ENCODE data around the gene SCN10A. TPM values are rescaled to one million over a fixed set of nuclear protein-coding genes. Genes with fewer than 3 reads are reported as not detected.

Gene SCN10A
- total and polyA plus RNA-seq, 2 experiments from 2014 or later, result 0.03 TPM; not detected in 1

- H3K79me2 ChIP-seq (replicated peaks; ENCODE audit: insufficient read depth), result no peaks in the 10 kb centered on the region
- no peak for TF ChIP-seq POLR2AphosphoS5 (IDR thresholded peaks at IDR 0.05; ENCODE audit: low read depth)
- TF ChIP-seq CREB1 (CRISPR knock-in tag; IDR thresholded peaks at IDR 0.05; ENCODE audit: low read depth), result no peak
- no peak for TF ChIP-seq EZH2 (IDR thresholded peaks at IDR 0.05; ENCODE audit: low read depth, unreplicated experiment)
- no peak for TF ChIP-seq STAT1 (IDR thresholded peaks at IDR 0.05; ENCODE audit: unreplicated experiment)
- TF ChIP-seq CTCF (conservative IDR thresholded peaks at IDR 0.05; ENCODE audit: low read depth in 2 of 2), result peak; percentile 65 to 89
- no peak overlapping the region for H3K27ac ChIP-seq (ENCODE audit: low read depth)
- H3K4me1 Mint-ChIP-seq, result peaks cover 22% of the 10 kb centered on the region
- H3K4me3 Mint-ChIP-seq, result no peak overlapping the region; the same call in 2 of the 3 replicates
- peaks cover 18% of the 10 kb centered on the region for H3K27me3 ChIP-seq (ENCODE audit: insufficient read depth)
- peak; percentile 90 for DNase-seq (ENCODE audit: low spot score)
- peaks cover 26% of the 10 kb centered on the region for H3K4me1 ChIP-seq (ENCODE audit: insufficient read depth)
- no peaks in the 10 kb centered on the region for H4K20me1 ChIP-seq (replicated peaks; ENCODE audit: insufficient read depth)
- ATAC-seq, result peak; percentile 60
- peaks cover 10% of the 10 kb centered on the region for H3K27me3 Mint-ChIP-seq (ENCODE audit: insufficient read depth, low read depth, poor library complexity)
- peak overlapping the region; percentile 39; the same call in 1 of the 2 replicates for H2AFZ ChIP-seq
- peaks cover 1% of the 10 kb centered on the region; the same call in 1 of the 3 replicates for H3K9me3 Mint-ChIP-seq
- H3F3A ChIP-seq (replicated peaks; ENCODE audit: low read depth), result no peaks in the 10 kb centered on the region
- 0 out of 2 replicates have a peak overlapping the region, but pooled peaks have one; percentile 42 for H3K4me2 ChIP-seq
- H3K4me3 ChIP-seq, result no peak overlapping the region
- no peaks in the 10 kb centered on the region for H3K9me2 ChIP-seq (ENCODE audit: insufficient read depth)
- no peaks in the 10 kb centered on the region for H3K36me3 ChIP-seq (ENCODE audit: insufficient read depth)
- no peaks in the 10 kb centered on the region for H3K36me3 Mint-ChIP-seq (ENCODE audit: low read depth)
- no peak overlapping the region for H3K27ac Mint-ChIP-seq
These were observed 160.2 kb downstream of the SCN10A start for GRCh38 chr3:38655708-38656300.

GRCh38 chr3:38653685-38654537 lies 162.1 kb downstream of the SCN10A start:
- Histone ChIP-seq H3K4me1 (ENCODE audit: insufficient read depth) (peaks cover 29% of the 10 kb centered on the region), H3K9me2 (ENCODE audit: insufficient read depth) (no peaks in the 10 kb centered on the region), H3F3A (replicated peaks; ENCODE audit: low read depth) (no peaks in the 10 kb centered on the region), H3K79me2 (replicated peaks; ENCODE audit: insufficient read depth) (no peaks in the 10 kb centered on the region), H4K20me1 (replicated peaks; ENCODE audit: insufficient read depth) (no peaks in the 10 kb centered on the region), H3K36me3 (ENCODE audit: insufficient read depth) (no peaks in the 10 kb centered on the region), H3K27me3 (ENCODE audit: insufficient read depth) (peaks cover 30% of the 10 kb centered on the region), H3K27ac (ENCODE audit: low read depth) (no peak overlapping the region), H2AFZ (no peak overlapping the region; the same call in 1 of the 2 replicates), H3K4me3 (no peak overlapping the region), H3K4me2 (no peak overlapping the region)
- Mint-ChIP-seq H3K36me3 (ENCODE audit: low read depth) (no peaks in the 10 kb centered on the region), H3K4me1 (peaks cover 22% of the 10 kb centered on the region), H3K27ac (no peak overlapping the region), H3K9me3 (no peaks in the 10 kb centered on the region), H3K4me3 (no peak overlapping the region), H3K27me3 (ENCODE audit: insufficient read depth, low read depth, poor library complexity) (peaks cover 10% of the 10 kb centered on the region)
- ATAC-seq, result no peak
- TF ChIP-seq ZNF331 (CRISPR knock-in tag; IDR thresholded peaks at IDR 0.05; ENCODE audit: low read depth) (no peak), ETS1 (IDR thresholded peaks at IDR 0.05) (no peak), CREB1 (CRISPR knock-in tag; IDR thresholded peaks at IDR 0.05; ENCODE audit: low read depth) (no peak), REST (IDR thresholded peaks at IDR 0.05; ENCODE audit: unreplicated experiment) (no peak), JUNB (IDR thresholded peaks at IDR 0.05; ENCODE audit: unreplicated experiment) (no peak)
- DNase-seq (ENCODE audit: low spot score), result no peak
